ENCODE results near the gene CD2BP2.

The CD2BP2 gene

GRCh38 chr16:30372725-30373124 is 17.6 kb upstream of the CD2BP2 start:
- H3K4me3 ChIP-seq (ENCODE audit: low read depth, low read length) = no peak overlapping the region
- DNase-seq (ENCODE audit: low read depth) = no peak
- in situ Hi-C loops (cut with HindIII; ENCODE audit: low sequenced_read_pairs) = loop anchor here (10.0 kb wide), 1 partner anchor 258 kb away; the partner anchor contains the start of gene GDPD3
- TF ChIP-seq CTCF (IDR thresholded peaks at IDR 0.05; ENCODE audit: low read depth, low read length, missing control alignments) = no peak

- in situ Hi-C loops (cut with HindIII; ENCODE audit: low sequenced_read_pairs) = loop anchor here (10.0 kb wide), 1 partner anchor 257 kb away; the partner anchor contains the start of gene GDPD3
- no peak for TF ChIP-seq CTCF (IDR thresholded peaks at IDR 0.05; ENCODE audit: low read depth, low read length, missing control alignments)
- no peak overlapping the region for H3K4me3 ChIP-seq (ENCODE audit: low read depth, low read length)
Observed at GRCh38 chr16:30372038-30372712, 17.1 kb upstream of the CD2BP2 start.

GRCh38 chr16:30371248-30371816 is 16.2 kb upstream of the CD2BP2 start:
- DNase-seq (ENCODE audit: low read depth) = no peak
- in situ Hi-C loops (cut with HindIII; ENCODE audit: low sequenced_read_pairs) = loop anchor here (10.0 kb wide), 1 partner anchor 257 kb away; the partner anchor contains the start of gene GDPD3
- peak; percentile 3 for TF ChIP-seq CTCF (IDR thresholded peaks at IDR 0.05; ENCODE audit: low read depth, low read length, missing control alignments)
- H3K4me3 ChIP-seq (ENCODE audit: low read depth, low read length) = peak overlapping the region; percentile 54

More at GRCh38 chr16:30372038-30372712, 17.1 kb upstream of the CD2BP2 start:
- no peak for DNase-seq (ENCODE audit: low read depth)

- peak; percentile 15 for TF ChIP-seq CTCF (IDR thresholded peaks at IDR 0.05; ENCODE audit: low read depth, low read length, missing control alignments)
- in situ Hi-C loops (cut with HindIII; ENCODE audit: low sequenced_read_pairs) = loop anchor here (10.0 kb wide), 1 partner anchor 256 kb away; the partner anchor contains the start of gene GDPD3
- peak; percentile 100 for DNase-seq (ENCODE audit: low read depth)
- H3K4me3 ChIP-seq (ENCODE audit: low read depth, low read length) = peak within 1 kb of the TSS; percentile 70
Observed at GRCh38 chr16:30370456-30371247, 15.5 kb upstream of the CD2BP2 start, which contains the start of gene TBC1D10B. TBC1D10B (minus strand) TSS chr16:30370494; CDS start chr16:30370183, 311 bp downstream.

GRCh38 chr16:30369938-30370455 is 14.9 kb upstream of the CD2BP2 start:
- in situ Hi-C loops (cut with HindIII; ENCODE audit: low sequenced_read_pairs) = loop anchor here (10.0 kb wide), 1 partner anchor 255 kb away; the partner anchor contains the start of gene GDPD3
- peak overlapping the region; percentile 70 for H3K4me3 ChIP-seq (ENCODE audit: low read depth, low read length)
- no peak for DNase-seq (ENCODE audit: low read depth)
- no peak for TF ChIP-seq CTCF (IDR thresholded peaks at IDR 0.05; ENCODE audit: low read depth, low read length, missing control alignments)

Data from astrocyte of the cerebellum (primary cell).